Regular cardiac myocyte (primary cell): ENCODE measurements around the gene IREB2. TPM values are rescaled to one million over a fixed set of nuclear protein-coding genes. Genes with fewer than 3 reads are reported as not detected.

ENCODE experiments used
- total RNA-seq: library from RNA; depleted of rRNA; stranded (reverse); fragments of >200 nt; gene quantifications from 2 replicates; pipeline ENCODE4 v1.2.3, GENCODE V29; 2014

Gene IREB2, protein sequence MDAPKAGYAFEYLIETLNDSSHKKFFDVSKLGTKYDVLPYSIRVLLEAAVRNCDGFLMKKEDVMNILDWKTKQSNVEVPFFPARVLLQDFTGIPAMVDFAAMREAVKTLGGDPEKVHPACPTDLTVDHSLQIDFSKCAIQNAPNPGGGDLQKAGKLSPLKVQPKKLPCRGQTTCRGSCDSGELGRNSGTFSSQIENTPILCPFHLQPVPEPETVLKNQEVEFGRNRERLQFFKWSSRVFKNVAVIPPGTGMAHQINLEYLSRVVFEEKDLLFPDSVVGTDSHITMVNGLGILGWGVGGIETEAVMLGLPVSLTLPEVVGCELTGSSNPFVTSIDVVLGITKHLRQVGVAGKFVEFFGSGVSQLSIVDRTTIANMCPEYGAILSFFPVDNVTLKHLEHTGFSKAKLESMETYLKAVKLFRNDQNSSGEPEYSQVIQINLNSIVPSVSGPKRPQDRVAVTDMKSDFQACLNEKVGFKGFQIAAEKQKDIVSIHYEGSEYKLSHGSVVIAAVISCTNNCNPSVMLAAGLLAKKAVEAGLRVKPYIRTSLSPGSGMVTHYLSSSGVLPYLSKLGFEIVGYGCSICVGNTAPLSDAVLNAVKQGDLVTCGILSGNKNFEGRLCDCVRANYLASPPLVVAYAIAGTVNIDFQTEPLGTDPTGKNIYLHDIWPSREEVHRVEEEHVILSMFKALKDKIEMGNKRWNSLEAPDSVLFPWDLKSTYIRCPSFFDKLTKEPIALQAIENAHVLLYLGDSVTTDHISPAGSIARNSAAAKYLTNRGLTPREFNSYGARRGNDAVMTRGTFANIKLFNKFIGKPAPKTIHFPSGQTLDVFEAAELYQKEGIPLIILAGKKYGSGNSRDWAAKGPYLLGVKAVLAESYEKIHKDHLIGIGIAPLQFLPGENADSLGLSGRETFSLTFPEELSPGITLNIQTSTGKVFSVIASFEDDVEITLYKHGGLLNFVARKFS
- 15.1 and 31.9 TPM in 2 replicates for total RNA-seq

DNA sequence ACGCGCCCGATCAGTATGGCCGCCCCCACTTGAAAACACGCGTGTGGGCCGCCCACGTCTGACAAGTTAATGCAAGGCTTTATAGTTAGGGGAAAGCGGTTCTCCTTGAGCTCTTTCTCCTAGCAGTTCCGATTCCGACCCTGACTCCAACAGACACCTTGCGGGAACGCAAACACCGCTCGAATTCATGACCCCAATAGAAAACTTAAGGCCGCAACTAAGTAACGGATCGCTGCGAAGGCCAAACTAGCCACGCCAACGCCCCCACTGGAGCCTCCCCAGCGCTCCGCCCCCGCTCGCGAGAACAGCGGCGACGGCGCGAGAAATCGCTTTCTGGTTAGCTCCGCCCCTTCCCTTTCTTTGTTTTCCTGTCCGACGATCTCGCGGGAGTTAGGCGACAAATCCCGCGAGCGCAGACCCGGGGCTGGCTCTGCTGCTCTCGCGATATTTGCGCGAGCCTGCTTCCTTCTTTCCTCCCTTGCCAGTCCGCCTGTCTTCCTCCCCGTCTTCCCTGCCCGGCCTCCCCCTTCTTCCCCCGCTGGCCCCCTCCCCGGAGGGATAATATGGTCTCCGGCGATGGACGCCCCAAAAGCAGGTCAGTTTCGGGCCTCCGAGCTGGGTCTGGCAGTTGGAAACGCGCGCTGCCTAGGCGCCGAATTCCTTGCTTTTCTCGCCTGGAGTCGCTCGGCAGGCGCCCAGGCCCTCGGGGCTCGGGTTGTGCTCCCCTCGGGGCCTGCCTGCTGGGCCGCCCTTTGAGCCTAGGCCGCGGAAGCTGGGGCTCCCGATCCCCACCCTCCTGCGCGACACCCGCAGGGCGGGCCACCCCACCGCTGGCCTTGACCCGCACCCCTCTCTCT is at the start of gene IREB2:
Gene IREB2, plus strand, starts transcription at position 455 of the 857 bp plus-strand sequence. Its CDS starts 122 bp downstream, at position 577.

DNA sequence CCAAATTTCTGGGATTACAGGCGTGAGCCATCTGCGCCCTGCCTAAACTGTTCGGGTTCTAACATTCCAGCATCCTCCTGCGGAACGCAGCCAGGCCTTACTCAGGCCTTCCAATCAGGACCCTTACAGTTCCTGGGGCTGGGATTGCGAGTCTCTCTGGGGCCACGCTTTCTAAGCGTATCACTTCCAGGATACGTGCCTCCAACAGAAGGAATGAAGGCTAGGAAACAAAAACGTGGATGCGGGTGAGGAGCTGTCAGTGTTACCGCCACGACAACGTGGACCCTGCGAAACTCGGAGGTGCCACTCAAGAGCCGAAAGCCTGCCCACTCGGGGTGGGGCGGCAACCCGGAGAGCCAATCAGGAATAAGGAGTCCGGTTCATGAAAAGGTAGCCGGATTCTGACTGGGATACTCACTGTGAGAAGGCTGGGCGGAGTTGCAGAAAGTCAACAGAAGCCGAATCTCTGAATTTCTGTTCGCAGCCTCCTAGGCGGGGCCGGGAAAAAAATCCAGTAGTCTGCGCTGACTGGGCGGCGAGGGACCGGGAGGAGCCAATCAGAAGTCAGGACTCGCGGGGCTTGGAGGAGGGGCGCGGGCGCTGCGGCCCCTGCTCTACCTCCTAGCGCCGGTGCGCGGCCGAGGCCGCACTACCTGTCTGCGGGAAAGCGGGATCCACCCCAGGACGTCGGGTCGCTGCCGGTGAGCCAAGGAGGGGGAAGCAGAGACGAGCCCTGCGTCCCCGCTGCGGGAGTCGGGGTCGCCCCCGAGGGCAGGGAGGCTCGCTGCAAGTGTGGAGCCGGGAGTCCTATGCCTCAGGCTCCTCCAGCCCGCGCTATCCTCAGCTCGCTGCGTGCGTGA is 69.2 kb downstream of the IREB2 start, which contains the start of gene HYKK:
Gene HYKK, plus strand, starts transcription at position 607 of the 860 bp plus-strand sequence. CDS start 5,512 bp downstream, outside the sequence.

DNA sequence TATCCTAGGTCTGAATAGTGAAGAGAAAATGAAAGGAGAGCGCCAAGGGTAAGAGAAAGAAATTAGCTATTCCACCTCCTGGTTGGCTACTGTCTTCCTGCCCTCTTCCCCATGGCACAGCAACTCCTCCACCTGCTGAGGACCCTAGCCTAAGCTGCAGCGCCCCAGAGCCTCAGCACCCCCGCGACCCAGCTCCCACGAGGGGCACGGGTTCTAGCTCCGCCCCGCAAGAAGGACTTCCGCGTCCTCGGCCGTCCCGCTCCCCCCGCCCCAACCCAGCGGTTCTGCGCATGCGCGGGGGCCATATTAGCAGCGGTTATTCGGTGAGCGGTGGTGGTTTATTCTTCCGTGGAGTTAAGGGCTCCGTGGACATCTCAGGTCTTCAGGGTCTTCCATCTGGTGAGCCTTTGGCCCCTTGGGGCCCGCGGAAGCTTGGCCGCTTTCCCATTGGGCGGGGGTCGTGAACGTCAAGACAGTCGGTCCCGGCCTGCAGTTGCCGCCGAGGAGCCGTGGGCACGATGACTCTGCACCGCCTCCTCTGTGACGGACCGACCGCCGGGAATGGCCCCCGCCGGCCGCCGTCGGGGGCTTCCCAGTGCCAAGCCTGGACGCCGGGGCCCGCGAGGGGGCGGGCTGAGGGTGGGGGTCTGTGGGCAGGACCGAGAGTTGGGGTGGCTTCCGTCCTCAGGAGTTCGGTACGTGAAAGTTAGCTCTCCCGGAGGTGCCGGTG is 102.3 kb downstream of the IREB2 start, which contains the start of gene PSMA4:
Gene PSMA4, plus strand, starts transcription at position 304 of the 730 bp plus-strand sequence. CDS start 1,484 bp downstream, outside the sequence.

Other genes starting within 250 kb of the IREB2 start
- under 0.01 TPM in 1 of 2 replicates, not detected in the other for gene ACSBG1, start 203.7 kb upstream of the IREB2 start, total RNA-seq
- 3.4 and 4.8 TPM in 2 replicates for gene DNAJA4, start 173.7 kb upstream of the IREB2 start, total RNA-seq
- 62.6 and 120 TPM in 2 replicates for gene SKIC8, start 138.6 kb upstream of the IREB2 start, total RNA-seq
- not detected in 2 replicates for gene CRABP1, start 97.9 kb upstream of the IREB2 start, total RNA-seq
- 2.9 and 3.9 TPM in 2 replicates for gene HYKK, start 69.4 kb downstream of the IREB2 start, total RNA-seq
- gene PSMA4, start 102.2 kb downstream of the IREB2 start, total RNA-seq, result 200 and 355 TPM in 2 replicates
- gene CHRNA5, start 127.3 kb downstream of the IREB2 start, total RNA-seq, result 0.56 and 2.3 TPM in 2 replicates
- gene CHRNA3, start 182.8 kb downstream of the IREB2 start, total RNA-seq, result 0.28 TPM in 1 of 2 replicates, not detected in the other
- gene CHRNB4, start 203.0 kb downstream of the IREB2 start, total RNA-seq, result not detected in 2 replicates